Central memory CD8-positive, alpha-beta T cell (primary cell): ENCODE results near the gene ARMC5.

Source experiments
- ATAC-seq: fragments of 150-1000 bp; cut with Tn5 transposase; replicated peaks from 2 replicates; pipeline ENCODE4 v1.10.0; 2022; ENCODE audit warnings: mild to moderate bottlenecking, moderate FRiP score, moderate number of reproducible peaks; ENCODE audit not compliant: poor library complexity, severe bottlenecking; ENCODE audit errors: extremely low read depth
- DNase-seq, 2 donors: peaks; one replicate each; pipeline ENCODE4 v3.0.0; 2021; ENCODE audit warnings: low spot score in 2 of 2
- H3K27ac Mint-ChIP-seq: one replicate; pipeline ENCODE4 v1.8.0; 2022; ENCODE audit warnings: low read depth, mild to moderate bottlenecking, moderate library complexity, mixed read lengths
- H3K27me3 Mint-ChIP-seq: one replicate; pipeline ENCODE4 v1.8.0; 2022; ENCODE audit warnings: mixed read lengths
- H3K36me3 Mint-ChIP-seq: one replicate; pipeline ENCODE4 v1.8.0; 2022; ENCODE audit warnings: mild to moderate bottlenecking, moderate library complexity, mixed read lengths; ENCODE audit not compliant: insufficient read depth
- H3K4me1 Mint-ChIP-seq: one replicate; pipeline ENCODE4 v1.8.0; 2022; ENCODE audit warnings: mixed read lengths
- H3K4me3 Mint-ChIP-seq: one replicate; pipeline ENCODE4 v1.8.0; 2022; ENCODE audit warnings: mild to moderate bottlenecking, moderate library complexity, mixed read lengths
- H3K9me3 Mint-ChIP-seq: one replicate; pipeline ENCODE4 v1.8.0; 2022; ENCODE audit warnings: mixed read lengths

ARMC5 gene

DNA sequence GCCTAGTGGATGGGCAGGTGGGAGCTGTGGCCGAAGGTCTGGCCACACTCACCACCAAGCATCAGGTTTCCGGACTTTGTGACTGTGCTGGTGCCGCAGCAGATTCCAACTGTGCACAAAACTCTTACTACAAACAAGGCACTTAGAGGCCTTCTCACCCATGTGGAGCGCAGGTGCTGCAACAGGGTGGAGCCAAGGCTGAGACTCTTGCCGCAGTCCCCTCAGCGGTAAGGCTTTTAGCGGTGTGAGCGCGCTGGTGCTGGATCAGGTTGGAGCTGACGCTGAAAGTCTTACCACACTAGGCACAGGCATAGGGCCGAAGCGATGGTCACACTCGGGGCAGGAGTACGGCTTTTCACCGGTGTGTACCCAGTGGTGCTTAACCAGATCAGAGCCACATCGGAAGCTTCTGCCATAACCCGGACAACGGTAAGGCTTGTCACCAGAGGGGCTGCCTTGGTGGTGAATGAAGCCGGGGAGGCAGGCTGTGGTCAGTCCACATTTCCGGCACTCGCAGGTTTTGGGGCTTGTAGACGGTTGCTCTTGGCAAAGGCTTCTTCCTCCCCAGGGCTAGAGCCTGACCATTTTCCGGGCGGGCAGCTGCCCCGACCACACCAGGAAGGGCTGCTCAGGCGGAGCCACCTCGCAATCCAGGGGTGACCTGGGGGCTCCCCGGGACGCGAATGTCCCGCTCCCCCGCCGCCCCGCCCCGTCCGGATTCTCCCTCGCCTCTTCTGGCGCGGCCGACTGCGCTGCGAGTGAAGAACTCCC lies 1.0 kb upstream of the ARMC5 start:
- Mint-ChIP-seq H3K27ac (peak overlapping the region; percentile 94), H3K36me3 (peaks cover 22% of the 10 kb centered on the region), H3K9me3 (no peaks in the 10 kb centered on the region), H3K4me1 (peaks cover 38% of the 10 kb centered on the region), H3K4me3 (peak overlapping the region; percentile 88), H3K27me3 (no peaks in the 10 kb centered on the region)
- ATAC-seq (peak; percentile 21), DNase-seq (peak; percentile 45 to 67)

DNA sequence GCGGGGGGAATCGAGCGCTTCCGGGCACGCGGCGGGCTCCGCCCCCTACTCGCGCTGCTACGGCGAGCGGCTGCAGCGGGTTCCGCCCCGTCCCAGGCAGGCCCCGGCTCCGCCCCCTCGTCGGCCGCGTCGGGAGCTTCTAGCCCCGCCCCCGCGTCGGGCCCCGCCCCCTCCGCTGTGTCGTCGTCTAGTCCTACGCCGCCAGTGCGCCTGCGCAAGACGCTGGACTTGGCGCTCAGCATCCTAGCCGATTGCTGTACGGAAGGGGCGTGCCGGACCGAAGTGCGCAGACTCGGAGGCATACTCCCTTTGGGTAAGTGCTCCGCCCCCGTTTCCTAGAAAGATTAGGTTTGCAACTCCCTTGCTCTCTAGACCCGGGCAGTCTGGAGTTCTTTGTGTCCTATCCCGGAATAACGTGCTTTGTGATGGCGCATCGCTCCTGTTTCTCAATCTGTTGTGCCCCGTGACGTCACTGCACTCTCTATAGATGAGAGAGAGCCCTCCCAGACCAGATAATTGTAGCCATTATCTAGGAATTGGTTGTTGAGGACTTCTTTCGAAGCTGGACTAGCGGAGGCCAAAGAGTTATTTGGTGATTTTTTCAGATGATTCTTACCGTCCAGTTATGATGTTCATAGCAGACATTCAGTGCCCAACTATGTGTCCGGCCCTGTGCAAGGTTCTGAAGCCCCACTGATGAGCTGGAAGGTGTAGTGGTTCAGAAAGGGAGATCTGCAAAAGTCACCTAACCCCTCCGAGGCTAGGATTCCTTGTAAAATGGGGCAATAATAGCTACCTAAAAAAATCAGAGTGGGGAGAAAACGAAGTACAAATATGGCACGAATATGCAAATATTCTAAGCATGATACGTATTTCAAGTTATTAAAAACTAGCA lies 633 bp downstream of the ARMC5 start:
- H3K27me3 Mint-ChIP-seq: no peaks in the 10 kb centered on the region
- peak; percentile 99 for DNase-seq
- peak overlapping the region; percentile 94 for H3K27ac Mint-ChIP-seq
- ATAC-seq: peak; percentile 76
- no peaks in the 10 kb centered on the region for H3K9me3 Mint-ChIP-seq
- H3K4me3 Mint-ChIP-seq: peak overlapping the region; percentile 88
- peaks cover 34% of the 10 kb centered on the region for H3K4me1 Mint-ChIP-seq
- H3K36me3 Mint-ChIP-seq: peaks cover 31% of the 10 kb centered on the region

DNA sequence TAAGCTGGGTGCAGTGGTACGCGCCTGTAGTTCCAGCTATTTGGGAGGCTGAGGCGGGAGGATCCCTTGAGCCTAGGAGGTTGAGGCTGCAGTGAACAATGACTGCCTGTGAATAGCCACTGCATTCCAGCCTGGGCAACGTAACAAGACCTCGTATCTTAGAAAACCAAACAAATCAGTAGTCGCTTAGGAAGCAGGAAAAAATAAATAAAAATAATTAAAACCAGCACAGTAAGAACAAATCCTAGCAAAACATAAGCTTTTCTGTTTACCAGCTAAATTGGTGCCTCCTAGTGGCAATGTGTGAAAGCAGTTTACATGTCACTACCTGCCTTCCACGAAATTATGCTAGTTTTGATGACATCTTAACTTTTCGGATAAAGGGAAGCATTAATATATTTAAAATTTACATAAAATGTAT lies 1.3 kb downstream of the ARMC5 start:
- Mint-ChIP-seq H3K4me3 (peak overlapping the region; percentile 88), H3K36me3 (peaks cover 34% of the 10 kb centered on the region), H3K27ac (peak overlapping the region; percentile 94), H3K4me1 (peaks cover 29% of the 10 kb centered on the region), H3K9me3 (no peaks in the 10 kb centered on the region), H3K27me3 (no peaks in the 10 kb centered on the region)
- ATAC-seq (no peak), DNase-seq (no peak)

DNA sequence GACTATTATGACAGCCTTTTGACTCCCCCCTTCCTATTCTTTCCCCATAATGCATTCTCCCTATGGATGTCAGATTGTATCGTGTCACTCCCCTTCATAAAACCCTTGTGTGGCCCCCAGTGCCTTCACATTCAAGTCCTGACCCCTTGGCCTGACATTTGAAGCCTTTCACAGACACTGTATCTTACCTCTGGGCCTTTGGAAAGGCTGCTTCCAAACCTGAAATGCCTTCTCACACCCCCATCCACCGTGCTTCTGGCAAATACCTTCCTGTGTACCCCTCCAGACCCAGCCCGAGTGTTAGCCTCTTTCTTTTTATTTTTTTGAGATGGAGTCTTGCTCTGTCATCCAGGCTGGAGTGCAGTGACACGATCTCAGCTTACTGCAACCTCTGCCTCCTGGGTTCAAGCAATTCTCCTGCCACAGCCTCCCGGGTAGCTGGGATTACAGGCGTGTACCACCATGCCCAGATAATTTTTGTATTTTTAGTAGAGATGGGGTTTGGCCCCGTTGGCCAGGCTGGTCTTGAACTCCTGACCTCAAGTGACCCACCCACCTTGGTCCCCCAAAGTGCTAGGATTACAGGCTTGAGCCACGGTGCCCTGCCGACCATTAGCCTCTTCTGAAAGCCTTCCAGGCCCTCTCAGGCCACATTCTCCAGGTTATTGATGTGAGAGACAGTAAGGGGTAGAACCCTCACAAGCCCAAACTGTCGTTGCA lies 2.1 kb downstream of the ARMC5 start:
- Mint-ChIP-seq H3K4me3 (no peak overlapping the region), H3K9me3 (no peaks in the 10 kb centered on the region), H3K27ac (no peak overlapping the region)

DNA sequence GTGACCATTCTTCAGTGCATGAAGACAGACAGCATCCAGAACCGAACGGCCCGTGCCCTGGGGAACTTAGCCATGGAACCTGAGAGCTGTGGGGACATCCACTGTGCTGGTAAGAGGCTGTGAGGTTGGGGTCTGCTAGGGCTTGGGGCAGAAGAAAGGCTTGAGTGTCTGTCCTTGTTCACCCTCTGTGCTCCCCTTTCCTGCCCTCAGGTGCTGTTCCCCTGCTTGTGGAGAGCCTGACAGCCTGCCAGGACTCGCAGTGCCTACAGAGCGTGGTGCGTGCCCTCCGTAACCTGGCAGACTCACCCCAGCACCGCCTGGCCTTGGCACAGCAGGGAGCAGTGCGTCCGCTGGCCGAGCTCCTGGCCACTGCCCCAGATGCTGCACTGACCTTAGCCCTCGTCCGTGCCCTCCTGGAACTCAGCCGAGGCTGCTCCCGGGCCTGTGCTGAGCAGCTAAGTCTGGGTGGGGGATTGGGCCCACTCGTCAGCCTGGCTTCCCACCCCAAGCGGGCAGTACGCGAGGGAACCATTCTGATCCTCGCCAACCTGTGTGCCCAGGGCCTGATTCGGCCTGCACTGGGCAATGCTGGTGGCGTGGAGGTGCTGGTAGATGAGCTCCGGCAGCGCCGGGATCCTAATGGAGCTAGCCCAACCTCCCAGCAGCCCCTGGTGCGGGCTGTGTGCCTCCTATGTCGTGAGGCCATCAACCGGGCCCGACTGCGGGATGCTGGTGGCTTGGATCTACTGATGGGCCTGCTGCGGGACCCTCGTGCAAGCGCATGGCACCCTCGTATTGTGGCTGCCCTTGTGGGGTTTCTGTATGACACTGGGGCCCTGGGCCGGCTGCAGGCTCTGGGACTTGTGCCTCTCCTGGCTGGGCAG lies 2.9 kb downstream of the ARMC5 start:
- peaks cover 37% of the 10 kb centered on the region for H3K36me3 Mint-ChIP-seq
- no peaks in the 10 kb centered on the region for H3K27me3 Mint-ChIP-seq
- H3K27ac Mint-ChIP-seq: no peak overlapping the region
- H3K4me1 Mint-ChIP-seq: peaks cover 30% of the 10 kb centered on the region
- no peak overlapping the region for H3K4me3 Mint-ChIP-seq
- DNase-seq (no peak), ATAC-seq (no peak)
- H3K9me3 Mint-ChIP-seq: no peaks in the 10 kb centered on the region

More for the DNA sequence above, 2.1 kb downstream of the ARMC5 start:
- ATAC-seq (no peak), DNase-seq (no peak)
- no peaks in the 10 kb centered on the region for H3K27me3 Mint-ChIP-seq
- peaks cover 24% of the 10 kb centered on the region for H3K4me1 Mint-ChIP-seq
- peaks cover 36% of the 10 kb centered on the region for H3K36me3 Mint-ChIP-seq

DNA sequence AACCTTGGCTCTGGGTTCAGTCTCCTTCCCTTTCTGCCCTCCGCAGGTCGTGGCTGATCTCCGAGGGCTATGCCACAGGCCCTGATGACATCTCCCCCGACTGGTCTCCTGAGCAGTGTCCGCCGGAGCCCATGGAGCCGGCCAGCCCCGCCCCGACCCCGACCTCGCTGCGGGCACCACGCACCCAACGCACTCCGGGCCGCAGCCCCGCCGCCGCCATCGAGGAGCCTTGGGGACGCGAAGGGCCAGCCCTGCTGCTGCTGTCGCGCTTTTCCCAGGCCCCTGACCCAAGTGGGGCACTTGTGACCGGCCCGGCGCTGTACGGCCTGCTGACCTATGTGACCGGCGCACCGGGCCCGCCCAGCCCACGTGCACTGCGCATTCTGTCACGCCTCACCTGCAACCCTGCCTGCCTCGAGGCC lies 5.1 kb downstream of the ARMC5 start:
- ATAC-seq (no peak), DNase-seq (no peak)
- Mint-ChIP-seq H3K27ac (no peak overlapping the region), H3K4me3 (no peak overlapping the region), H3K9me3 (no peaks in the 10 kb centered on the region), H3K27me3 (no peaks in the 10 kb centered on the region), H3K4me1 (peaks cover 28% of the 10 kb centered on the region), H3K36me3 (peaks cover 30% of the 10 kb centered on the region)

DNA sequence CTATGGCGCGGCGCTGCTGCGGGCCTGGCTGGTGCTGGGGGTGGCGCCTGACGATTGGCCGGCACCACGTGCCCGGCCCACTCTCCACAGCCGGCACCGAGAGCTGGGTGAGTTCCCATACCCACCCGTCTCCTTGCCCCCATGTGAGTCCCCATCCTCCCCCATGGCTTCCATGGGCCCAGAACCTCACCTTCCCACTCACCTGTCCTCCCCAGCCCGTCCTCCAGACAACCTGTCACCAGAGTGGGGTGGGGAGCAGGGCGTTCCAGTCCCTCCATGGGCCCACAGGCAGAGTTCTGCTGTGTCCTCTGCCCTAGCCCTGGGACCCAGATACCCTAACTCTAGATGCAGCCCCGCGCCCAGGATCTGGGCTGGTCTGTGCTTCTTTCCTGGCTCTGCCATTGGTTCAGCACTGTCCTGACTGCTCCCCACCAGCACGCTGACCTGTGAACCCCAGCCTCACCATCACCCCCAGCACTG lies 5.5 kb downstream of the ARMC5 start:
- no peaks in the 10 kb centered on the region for H3K9me3 Mint-ChIP-seq
- H3K4me3 Mint-ChIP-seq: no peak overlapping the region
- no peak for ATAC-seq
- DNase-seq: no peak
- H3K27me3 Mint-ChIP-seq: no peaks in the 10 kb centered on the region
- H3K4me1 Mint-ChIP-seq: peaks cover 27% of the 10 kb centered on the region
- H3K27ac Mint-ChIP-seq: no peak overlapping the region
- H3K36me3 Mint-ChIP-seq: peaks cover 26% of the 10 kb centered on the region

DNA sequence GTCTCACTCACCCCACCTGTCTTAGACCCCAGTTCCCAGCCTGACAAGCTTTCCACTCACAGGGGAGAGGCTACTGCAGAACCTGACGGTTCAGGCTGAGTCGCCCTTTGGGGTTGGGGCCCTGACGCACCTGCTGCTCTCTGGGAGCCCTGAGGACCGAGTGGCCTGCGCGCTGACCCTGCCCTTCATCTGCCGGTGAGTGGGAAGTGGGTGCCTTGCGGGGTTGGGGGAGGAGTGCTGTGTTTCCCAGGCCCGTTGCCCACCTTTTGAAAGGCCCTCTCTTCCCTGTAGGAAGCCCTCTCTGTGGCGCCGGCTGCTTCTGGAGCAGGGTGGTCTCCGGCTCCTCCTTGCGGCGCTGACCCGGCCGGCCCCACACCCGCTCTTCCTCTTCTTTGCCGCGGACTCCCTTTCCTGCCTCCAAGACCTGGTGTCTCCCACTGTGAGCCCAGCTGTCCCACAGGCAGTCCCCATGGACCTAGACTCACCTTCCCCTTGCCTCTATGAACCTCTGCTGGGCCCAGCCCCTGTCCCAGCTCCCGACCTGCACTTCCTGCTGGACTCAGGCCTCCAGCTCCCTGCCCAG lies 6.6 kb downstream of the ARMC5 start:
- ATAC-seq: no peak
- peaks cover 25% of the 10 kb centered on the region for H3K36me3 Mint-ChIP-seq
- H3K27me3 Mint-ChIP-seq: no peaks in the 10 kb centered on the region
- H3K9me3 Mint-ChIP-seq: no peaks in the 10 kb centered on the region
- no peak overlapping the region for H3K4me3 Mint-ChIP-seq
- peaks cover 20% of the 10 kb centered on the region for H3K4me1 Mint-ChIP-seq
- DNase-seq: no peak
- H3K27ac Mint-ChIP-seq: no peak overlapping the region

DNA sequence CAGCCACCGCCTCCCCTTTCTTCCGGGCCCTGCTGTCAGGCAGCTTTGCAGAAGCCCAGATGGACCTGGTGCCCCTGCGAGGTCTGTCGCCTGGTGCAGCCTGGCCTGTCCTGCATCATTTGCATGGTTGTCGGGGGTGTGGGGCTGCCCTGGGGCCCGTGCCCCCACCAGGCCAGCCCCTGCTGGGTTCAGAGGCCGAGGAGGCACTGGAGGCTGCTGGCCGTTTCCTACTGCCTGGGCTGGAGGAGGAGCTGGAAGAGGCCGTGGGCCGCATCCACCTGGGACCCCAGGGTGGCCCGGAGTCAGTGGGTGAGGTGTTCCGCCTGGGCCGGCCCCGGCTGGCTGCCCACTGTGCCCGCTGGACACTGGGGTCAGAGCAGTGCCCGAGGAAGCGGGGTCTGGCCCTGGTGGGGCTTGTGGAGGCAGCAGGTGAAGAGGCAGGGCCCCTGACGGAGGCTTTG lies 7.1 kb downstream of the ARMC5 start:
- Mint-ChIP-seq H3K9me3 (no peaks in the 10 kb centered on the region), H3K4me3 (no peak overlapping the region), H3K27me3 (no peaks in the 10 kb centered on the region), H3K27ac (no peak overlapping the region), H3K36me3 (peaks cover 23% of the 10 kb centered on the region), H3K4me1 (peaks cover 14% of the 10 kb centered on the region)
- ATAC-seq (no peak), DNase-seq (no peak)

DNA sequence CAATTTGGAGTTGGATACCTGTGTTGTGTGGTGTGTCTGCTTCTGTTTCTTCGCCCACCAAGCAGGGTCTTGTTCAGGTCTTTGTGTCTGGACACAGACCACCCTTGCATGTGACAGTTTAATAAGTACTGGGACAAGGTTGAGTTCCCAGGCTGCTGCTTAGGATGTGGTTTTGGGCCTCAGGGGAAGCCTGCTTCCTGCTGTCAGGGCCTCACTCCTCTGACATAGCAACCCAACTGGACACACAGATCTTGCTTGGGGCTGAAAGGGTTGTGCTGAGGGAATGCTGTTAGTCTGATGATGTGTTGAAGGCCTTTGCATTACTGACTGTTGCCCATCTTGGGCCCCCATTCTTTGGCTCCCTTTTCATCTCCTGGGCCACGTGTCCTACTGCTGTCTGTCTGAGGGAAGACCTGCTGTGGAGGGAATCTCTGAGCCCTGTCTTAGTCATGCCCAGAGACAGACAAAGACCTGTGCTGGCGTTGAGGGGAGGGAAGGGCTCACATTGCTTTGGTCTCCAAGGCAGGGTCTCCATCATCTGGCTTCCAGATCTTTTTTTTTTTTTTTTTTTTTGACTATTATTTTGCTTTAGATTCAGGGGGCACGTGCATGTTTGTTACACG lies 8.0 kb downstream of the ARMC5 start:
- no peaks in the 10 kb centered on the region for H3K9me3 Mint-ChIP-seq
- H3K4me1 Mint-ChIP-seq: peaks cover 14% of the 10 kb centered on the region
- peaks cover 23% of the 10 kb centered on the region for H3K36me3 Mint-ChIP-seq
- H3K27ac Mint-ChIP-seq: no peak overlapping the region
- ATAC-seq (no peak), DNase-seq (no peak)
- peaks cover 2% of the 10 kb centered on the region for H3K27me3 Mint-ChIP-seq
- H3K4me3 Mint-ChIP-seq: no peak overlapping the region

DNA sequence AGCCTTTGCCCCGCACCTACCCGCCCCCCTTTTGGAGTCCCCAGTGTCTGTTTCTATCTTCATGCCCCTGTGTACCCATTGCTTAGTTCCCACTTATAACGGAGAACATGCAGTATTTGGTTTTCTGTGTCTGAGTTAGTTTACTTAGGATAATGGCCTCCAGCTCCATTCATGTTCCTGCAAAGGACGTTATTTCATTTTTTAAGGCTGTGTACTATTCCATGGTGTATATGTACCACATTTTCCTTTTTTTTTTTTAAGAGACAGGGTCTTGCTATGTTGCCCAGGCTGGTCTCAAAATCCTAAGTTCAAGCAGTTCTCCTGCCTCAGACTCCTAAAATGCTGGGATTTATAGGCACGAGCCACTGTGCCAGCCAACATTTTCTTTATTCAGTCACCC lies 8.6 kb downstream of the ARMC5 start:
- no peak for ATAC-seq
- no peak overlapping the region for H3K27ac Mint-ChIP-seq

More for the DNA sequence above, 8.6 kb downstream of the ARMC5 start:
- no peak overlapping the region for H3K4me3 Mint-ChIP-seq
- peaks cover 20% of the 10 kb centered on the region for H3K4me1 Mint-ChIP-seq
- H3K9me3 Mint-ChIP-seq: no peaks in the 10 kb centered on the region
- H3K36me3 Mint-ChIP-seq: peaks cover 20% of the 10 kb centered on the region
- peaks cover 8% of the 10 kb centered on the region for H3K27me3 Mint-ChIP-seq
- DNase-seq: no peak
